Liver (tissue), 9 donors: Measurements from ENCODE around the gene RPS17. TPM values are rescaled to one million over a fixed set of nuclear protein-coding genes. Genes with fewer than 3 reads are reported as not detected.

Experiments used
- DNase-seq: peaks from one replicate; pipeline ENCODE4 v3.0.0-alpha.2; 2017; ENCODE audit warnings: low spot score
- H3K27ac ChIP-seq, 2 donors: one replicate each; pipeline ENCODE4 v1.7.0; 2013; ENCODE audit warnings: inconsistent platforms in 2 of 2, low read length in 2 of 2, control low read depth in 1 of 2, low read depth in 1 of 2, mild to moderate bottlenecking in 1 of 2
- H3K27me3 ChIP-seq, 4 donors: one replicate each; pipeline versions ENCODE4 v1.6.1 to v1.7.0; 2013; ENCODE audit warnings: low read length in 3 of 4, inconsistent platforms in 1 of 4, mild to moderate bottlenecking in 1 of 4, moderate library complexity in 1 of 4; ENCODE audit not compliant: control insufficient read depth in 4 of 4, insufficient read depth in 4 of 4
- H3K36me3 ChIP-seq, 4 donors: one replicate each; pipeline versions ENCODE4 v1.6.1 to v1.7.0; 2013; ENCODE audit warnings: low read length in 3 of 4, mild to moderate bottlenecking in 3 of 4, low read depth in 1 of 4, moderate library complexity in 1 of 4; ENCODE audit not compliant: control insufficient read depth in 4 of 4, insufficient read depth in 3 of 4
- H3K4me1 ChIP-seq, 4 donors: one replicate each; pipeline versions ENCODE4 v1.6.1 to v1.7.0; 2013; ENCODE audit warnings: low read length in 3 of 4, mild to moderate bottlenecking in 3 of 4, moderate library complexity in 1 of 4; ENCODE audit not compliant: control insufficient read depth in 4 of 4, insufficient read depth in 4 of 4
- H3K4me3 ChIP-seq, 3 donors: one replicate each; pipeline versions ENCODE4 v1.6.1 to v1.7.0; 2013; ENCODE audit warnings: low read length in 3 of 3, control low read depth in 1 of 3, low read depth in 1 of 3, mild to moderate bottlenecking in 1 of 3
- H3K9ac ChIP-seq, 2 donors: one replicate each; pipeline ENCODE4 v1.7.0; 2013; ENCODE audit warnings: low read length in 2 of 2, mild to moderate bottlenecking in 2 of 2, moderate library complexity in 2 of 2, control low read depth in 1 of 2, low read depth in 1 of 2
- H3K9me3 ChIP-seq, 4 donors: one replicate each; pipeline versions ENCODE4 v1.6.1 to v1.7.0; 2013; ENCODE audit warnings: low read length in 3 of 4; ENCODE audit not compliant: control insufficient read depth in 4 of 4
- ATF3 ChIP-seq: IDR thresholded peaks from 2 replicates; pipeline ENCODE4 v1.6.1; 2016; ENCODE audit warnings: antibody characterized with exemption
- CTCF ChIP-seq: fragments of 150-350 bp; IDR thresholded peaks from 2 replicates; pipeline ENCODE4 v1.5.1; 2017; ENCODE audit warnings: improper control_type of control experiment, low read depth, low read length; ENCODE audit not compliant: missing input control
- EGR1 ChIP-seq, 2 donors: IDR thresholded peaks; 2 replicates each; pipeline ENCODE4 v1.6.1; 2016 to 2018; ENCODE audit warnings: antibody characterized with exemption in 2 of 2, low read depth in 2 of 2
- FOXA1 ChIP-seq: IDR thresholded peaks from 2 replicates; pipeline ENCODE4 v1.6.1; 2016; ENCODE audit warnings: antibody characterized with exemption
- FOXA2 ChIP-seq: IDR thresholded peaks from 2 replicates; pipeline ENCODE4 v1.6.1; 2016; ENCODE audit warnings: antibody characterized with exemption
- GABPA ChIP-seq, 2 donors: IDR thresholded peaks in 1 of 2; conservative IDR thresholded peaks in 1 of 2; 2 replicates each; pipeline ENCODE4 v1.6.1; 2016; ENCODE audit warnings: antibody characterized with exemption in 2 of 2, mild to moderate bottlenecking in 1 of 2, moderate library complexity in 1 of 2
- HNF4A ChIP-seq, 2 donors: conservative IDR thresholded peaks; 2 replicates each; pipeline ENCODE4 v1.6.1; 2016; ENCODE audit warnings: antibody characterized with exemption in 2 of 2, mild to moderate bottlenecking in 2 of 2
- HNF4G ChIP-seq: IDR thresholded peaks from 2 replicates; pipeline ENCODE4 v1.6.1; 2016; ENCODE audit warnings: antibody characterized with exemption
- JUND ChIP-seq, 2 donors: IDR thresholded peaks; 2 replicates each; pipeline ENCODE4 v1.6.1; 2016; ENCODE audit warnings: antibody characterized with exemption in 2 of 2
- MAX ChIP-seq: IDR thresholded peaks from 2 replicates; pipeline ENCODE4 v1.6.1; 2016; ENCODE audit warnings: antibody characterized with exemption
- NR2F2 ChIP-seq: IDR thresholded peaks from 2 replicates; pipeline ENCODE4 v1.6.1; 2016; ENCODE audit warnings: antibody characterized with exemption
- RAD21 ChIP-seq, 2 donors: IDR thresholded peaks; 2 replicates each; pipeline ENCODE4 v1.6.1; 2016; ENCODE audit warnings: antibody characterized with exemption in 2 of 2, mild to moderate bottlenecking in 2 of 2
- REST ChIP-seq: IDR thresholded peaks from 2 replicates; pipeline ENCODE4 v1.6.1; 2016; ENCODE audit warnings: antibody characterized with exemption, mild to moderate bottlenecking
- RXRA ChIP-seq, 2 donors: IDR thresholded peaks; 2 replicates each; pipeline ENCODE4 v1.6.1; 2017 to 2018; ENCODE audit warnings: antibody characterized with exemption in 2 of 2, mild to moderate bottlenecking in 1 of 2
- SP1 ChIP-seq: IDR thresholded peaks from 2 replicates; pipeline ENCODE4 v1.6.1; 2018; ENCODE audit warnings: antibody characterized with exemption, mild to moderate bottlenecking
- TAF1 ChIP-seq: conservative IDR thresholded peaks from 2 replicates; pipeline ENCODE4 v1.6.1; 2016; ENCODE audit warnings: antibody characterized with exemption, mild to moderate bottlenecking
- YY1 ChIP-seq: IDR thresholded peaks from 2 replicates; pipeline ENCODE4 v1.6.1; 2016; ENCODE audit warnings: antibody characterized with exemption, mild to moderate bottlenecking
- ZBTB33 ChIP-seq: IDR thresholded peaks from 2 replicates; pipeline ENCODE4 v1.6.1; 2016; ENCODE audit warnings: antibody characterized with exemption
- WGBS: extraction: QIAGEN DNeasy Blood & Tissue Kit; methylation state at CpG from one replicate; pipeline ENCODE4 v1.1.7; 2013; 5-methylcytosine and 5-hydroxymethylcytosine counted together
- polyA plus RNA-seq, 2 donors: library from polyadenylated mRNA; stranded (reverse) in 1 of 2; unstranded in 1 of 2; fragments of 200-250 nt in 1 of 2; fragments of >200 nt in 1 of 2; fragmentation: Nextera tagmentation in 1 of 2; extraction: Ambion mirVana in 1 of 2; gene quantifications; one replicate each; pipeline versions ENCODE4 v1.2.1 to v1.2.3, GENCODE V29; 2013 to 2015
- total RNA-seq, 2 donors: library from RNA; depleted of rRNA; stranded (reverse); fragments of >200 nt; gene quantifications; one replicate each; pipeline ENCODE4 v1.2.3, GENCODE V29; 2014
- donor health status: healthy.
- donor health status: healthy.
- donor health status: healthy.
- donor health status: healthy.
- donor health status: healthy.

RPS17 gene
- total and polyA plus RNA-seq, 4 donors: 283 to 1,607 (median 689) TPM

GRCh38 chr15:82554849-82555248 is 14.6 kb upstream of the RPS17 start:
- H3K4me1 ChIP-seq: no peaks in the 10 kb centered on the region
- WGBS: 86% methylated on average over 2 of the region's 2 CpGs
- DNase-seq: no peak
- no peak overlapping the region for H3K9ac ChIP-seq
- H3K4me3 ChIP-seq: no peak overlapping the region
- no peaks in the 10 kb centered on the region for H3K27me3 ChIP-seq
- no peak for TF ChIP-seq HNF4A (conservative IDR thresholded peaks at IDR 0.05)
- TF ChIP-seq JUND (IDR thresholded peaks at IDR 0.05): no peak
- TF ChIP-seq EGR1 (IDR thresholded peaks at IDR 0.05; ENCODE audit: low read depth in 2 of 2): no peak
- TF ChIP-seq GABPA (IDR thresholded peaks at IDR 0.05 in 1 of 2, conservative IDR thresholded peaks at IDR 0.05 in 1 of 2): no peak
- no peak for TF ChIP-seq SP1
- no peak for TF ChIP-seq RAD21 (IDR thresholded peaks at IDR 0.05)
- TF ChIP-seq FOXA1: no peak
- no peak for TF ChIP-seq CTCF
- no peak for TF ChIP-seq TAF1
- TF ChIP-seq ZBTB33: no peak
- no peak for TF ChIP-seq FOXA2
- TF ChIP-seq REST: no peak
- no peak for TF ChIP-seq MAX
- no peak for TF ChIP-seq NR2F2
- no peak for TF ChIP-seq HNF4G
- TF ChIP-seq YY1: no peak
- no peak for TF ChIP-seq ATF3
- no peak for TF ChIP-seq RXRA (IDR thresholded peaks at IDR 0.05)
- no peaks in the 10 kb centered on the region for H3K36me3 ChIP-seq
- H3K9me3 ChIP-seq: no peaks in the 10 kb centered on the region
- H3K27ac ChIP-seq: no peak overlapping the region
